Endodermal cell (in vitro differentiated cells): ENCODE data around the gene SDF2L1. TPM values are rescaled to one million over a fixed set of nuclear protein-coding genes. Genes with fewer than 3 reads are reported as not detected.

Experiments used
- DNase-seq: peaks from one replicate; pipeline ENCODE4 v3.0.0-alpha.2; 2017
- H3K27ac ChIP-seq: 2 replicates; pipeline ENCODE4 v1.5.1; 2013; ENCODE audit warnings: mild to moderate bottlenecking, low read depth, low read length, moderate library complexity
- H3K27me3 ChIP-seq: 2 replicates; pipeline ENCODE4 v1.6.1; 2013; ENCODE audit warnings: mild to moderate bottlenecking, low read length, moderate library complexity; ENCODE audit not compliant: insufficient read depth, control insufficient read depth, poor library complexity, severe bottlenecking
- H3K36me3 ChIP-seq: 2 replicates; pipeline ENCODE4 v1.7.0; 2013; ENCODE audit warnings: mild to moderate bottlenecking, low read length, moderate library complexity; ENCODE audit not compliant: control insufficient read depth, insufficient read depth
- H3K4me1 ChIP-seq: one replicate; pipeline ENCODE4 v1.7.0; 2013; ENCODE audit warnings: low read length; ENCODE audit not compliant: control insufficient read depth, insufficient read depth
- H3K4me3 ChIP-seq: 2 replicates; pipeline ENCODE4 v1.5.1; 2013; ENCODE audit warnings: mild to moderate bottlenecking, low read length, moderate library complexity
- H3K9ac ChIP-seq: 2 replicates; pipeline ENCODE4 v1.6.1; 2013; ENCODE audit warnings: mild to moderate bottlenecking, low read length, moderate library complexity; ENCODE audit not compliant: poor library complexity, severe bottlenecking; ENCODE audit errors: extremely low read depth
- H3K9me3 ChIP-seq: 2 replicates; pipeline ENCODE4 v1.6.1; 2013; ENCODE audit warnings: mild to moderate bottlenecking, low read length, moderate library complexity; ENCODE audit not compliant: control insufficient read depth
- H3K27ac Mint-ChIP-seq: 2 replicates; pipeline ENCODE4 v1.8.0; 2020; ENCODE audit warnings: mixed read lengths
- H3K27me3 Mint-ChIP-seq: 2 replicates; pipeline ENCODE4 v1.8.0; 2021; ENCODE audit warnings: mild to moderate bottlenecking, mixed read lengths; ENCODE audit not compliant: insufficient read depth
- H3K36me3 Mint-ChIP-seq: 2 replicates; pipeline ENCODE4 v1.8.0; 2020; ENCODE audit warnings: low read depth, mixed read lengths
- H3K4me1 Mint-ChIP-seq: 2 replicates; pipeline ENCODE4 v1.8.0; 2020; ENCODE audit warnings: mixed read lengths
- H3K4me3 Mint-ChIP-seq: 2 replicates; pipeline ENCODE4 v1.8.0; 2020; ENCODE audit warnings: mild to moderate bottlenecking, moderate library complexity, mixed read lengths
- H3K9me3 Mint-ChIP-seq: 2 replicates; pipeline ENCODE4 v1.8.0; 2020; ENCODE audit warnings: mild to moderate bottlenecking, mixed read lengths
- WGBS, 2 experiments: methylation state at CpG; one replicate each; pipeline versions ENCODE4 v1.1.5 to v1.1.7; 2013; ENCODE audit warnings: missing lambda C conversion rate in 2 of 2, mixed read lengths in 1 of 2; ENCODE audit not compliant: insufficient coverage in 1 of 2, insufficient read length in 1 of 2; 5-methylcytosine and 5-hydroxymethylcytosine counted together
- total RNA-seq, 2 donors: library from RNA; stranded (reverse); fragmentation: NEBNext Ultra II Directional in 1 of 2; extraction: Animal tissue kit (Norgen Biotek cat#: 25700) in 1 of 2; gene quantifications; 2 replicates in 1 of 2; 3 replicates in 1 of 2; pipeline ENCODE4 v1.2.1, GENCODE V29; 2021
- TF ChIP-seq, protein P1 (sequence below): fragments of 200-600 bp; sonication (generic); conservative IDR thresholded peaks from 2 replicates; pipeline ENCODE4 v1.5.0; 2021; ENCODE audit warnings: antibody characterized with exemption, mild to moderate bottlenecking

SDF2L1 gene
- total RNA-seq, 2 donors from 2014 or later: 30.3 to 61.4 TPM

DNA sequence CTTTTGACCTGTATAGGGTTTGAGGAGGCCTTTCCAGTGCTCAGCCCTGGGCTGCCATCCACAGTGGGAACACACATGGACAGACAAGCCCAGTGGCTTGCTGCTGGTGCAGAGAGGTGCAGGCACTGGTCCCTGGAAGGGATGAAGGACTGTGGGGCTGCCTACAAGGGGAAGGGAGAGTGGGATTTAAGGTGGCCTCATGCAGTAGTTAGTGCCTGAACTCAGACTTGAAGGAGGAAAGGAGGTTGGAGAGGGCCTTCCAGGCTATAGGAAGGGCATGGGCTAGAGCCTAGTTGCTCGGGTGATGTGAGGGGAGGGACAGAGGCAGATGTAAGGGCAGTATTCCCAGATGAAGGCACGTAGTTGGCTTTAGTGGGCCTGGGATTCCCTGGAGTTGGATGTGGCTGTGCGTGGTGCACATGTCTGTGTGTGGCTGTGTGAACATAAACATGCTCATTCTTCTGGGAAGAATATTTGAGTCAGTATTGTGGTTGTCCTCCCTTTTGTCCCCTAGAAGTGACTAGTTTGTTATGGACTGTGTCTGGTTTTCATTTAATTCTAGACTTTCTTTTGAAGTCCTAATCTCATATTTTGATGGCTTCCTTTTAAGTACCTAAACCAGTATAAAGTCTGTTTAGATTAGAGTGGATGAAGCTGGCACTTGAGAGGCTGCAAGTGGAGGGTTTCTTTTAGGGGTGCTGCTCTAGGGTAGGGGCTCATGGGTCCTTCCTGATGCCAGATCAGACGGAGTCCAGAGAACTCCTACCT, 30.7 kb upstream of the SDF2L1 start:
- H3K9ac ChIP-seq: no peak overlapping the region
- Mint-ChIP-seq H3K4me3 (no peak overlapping the region), H3K4me1 (peaks cover 3% of the 10 kb centered on the region), H3K27ac (no peak overlapping the region), H3K36me3 (peaks cover 73% of the 10 kb centered on the region), H3K9me3 (no peaks in the 10 kb centered on the region), H3K27me3 (no peaks in the 10 kb centered on the region)
- WGBS, 2 experiments: 93 to 100% methylated on average over 4 of the region's 4 CpGs
- H3K9me3 ChIP-seq: no peaks in the 10 kb centered on the region
- no peak overlapping the region for H3K4me3 ChIP-seq
- TF ChIP-seq, protein P1, sequence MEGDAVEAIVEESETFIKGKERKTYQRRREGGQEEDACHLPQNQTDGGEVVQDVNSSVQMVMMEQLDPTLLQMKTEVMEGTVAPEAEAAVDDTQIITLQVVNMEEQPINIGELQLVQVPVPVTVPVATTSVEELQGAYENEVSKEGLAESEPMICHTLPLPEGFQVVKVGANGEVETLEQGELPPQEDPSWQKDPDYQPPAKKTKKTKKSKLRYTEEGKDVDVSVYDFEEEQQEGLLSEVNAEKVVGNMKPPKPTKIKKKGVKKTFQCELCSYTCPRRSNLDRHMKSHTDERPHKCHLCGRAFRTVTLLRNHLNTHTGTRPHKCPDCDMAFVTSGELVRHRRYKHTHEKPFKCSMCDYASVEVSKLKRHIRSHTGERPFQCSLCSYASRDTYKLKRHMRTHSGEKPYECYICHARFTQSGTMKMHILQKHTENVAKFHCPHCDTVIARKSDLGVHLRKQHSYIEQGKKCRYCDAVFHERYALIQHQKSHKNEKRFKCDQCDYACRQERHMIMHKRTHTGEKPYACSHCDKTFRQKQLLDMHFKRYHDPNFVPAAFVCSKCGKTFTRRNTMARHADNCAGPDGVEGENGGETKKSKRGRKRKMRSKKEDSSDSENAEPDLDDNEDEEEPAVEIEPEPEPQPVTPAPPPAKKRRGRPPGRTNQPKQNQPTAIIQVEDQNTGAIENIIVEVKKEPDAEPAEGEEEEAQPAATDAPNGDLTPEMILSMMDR: no peak
- peaks cover 66% of the 10 kb centered on the region for H3K36me3 ChIP-seq
- no peak for DNase-seq
- H3K27me3 ChIP-seq: no peaks in the 10 kb centered on the region
- no peak overlapping the region for H3K27ac ChIP-seq
- H3K4me1 ChIP-seq: no peaks in the 10 kb centered on the region

DNA sequence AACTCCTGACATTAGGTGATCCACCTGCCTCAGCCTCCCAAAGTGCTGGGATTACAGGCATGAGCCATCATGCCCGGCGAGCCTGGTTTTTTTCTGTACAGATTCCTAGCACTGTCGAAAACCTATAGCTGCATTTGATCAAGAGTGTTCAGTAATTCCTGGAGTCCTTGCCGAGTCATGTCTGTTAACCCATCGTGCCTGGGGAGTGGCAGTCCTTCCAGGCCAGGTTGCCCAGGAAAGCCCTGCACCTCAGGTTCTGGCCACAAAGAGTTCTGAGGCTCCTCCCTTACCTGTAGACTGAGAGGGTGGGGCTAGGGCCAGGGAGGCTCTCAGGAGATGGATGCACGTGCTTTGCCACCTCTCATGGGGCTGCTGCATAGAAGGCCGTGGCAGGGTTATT, 29.2 kb upstream of the SDF2L1 start:
- no peaks in the 10 kb centered on the region for H3K27me3 Mint-ChIP-seq
- H3K36me3 ChIP-seq: peaks cover 58% of the 10 kb centered on the region
- 89 to 97% methylated on average over 7 of the region's 7 CpGs for whole genome bisulfite sequencing, 2 experiments
- H3K27ac Mint-ChIP-seq: peak overlapping the region; percentile 66
- no peaks in the 10 kb centered on the region for H3K27me3 ChIP-seq
- peak; percentile 57 for DNase-seq
- H3K9ac ChIP-seq: no peak overlapping the region
- no peaks in the 10 kb centered on the region for H3K4me1 Mint-ChIP-seq
- H3K36me3 Mint-ChIP-seq: peaks cover 67% of the 10 kb centered on the region
- H3K4me3 ChIP-seq: no peak overlapping the region
- H3K27ac ChIP-seq: no peak overlapping the region
- no peaks in the 10 kb centered on the region for H3K4me1 ChIP-seq
- no peak overlapping the region for H3K4me3 Mint-ChIP-seq
- TF ChIP-seq, protein P1: no peak
- no peaks in the 10 kb centered on the region for H3K9me3 ChIP-seq
- H3K9me3 Mint-ChIP-seq: no peaks in the 10 kb centered on the region

DNA sequence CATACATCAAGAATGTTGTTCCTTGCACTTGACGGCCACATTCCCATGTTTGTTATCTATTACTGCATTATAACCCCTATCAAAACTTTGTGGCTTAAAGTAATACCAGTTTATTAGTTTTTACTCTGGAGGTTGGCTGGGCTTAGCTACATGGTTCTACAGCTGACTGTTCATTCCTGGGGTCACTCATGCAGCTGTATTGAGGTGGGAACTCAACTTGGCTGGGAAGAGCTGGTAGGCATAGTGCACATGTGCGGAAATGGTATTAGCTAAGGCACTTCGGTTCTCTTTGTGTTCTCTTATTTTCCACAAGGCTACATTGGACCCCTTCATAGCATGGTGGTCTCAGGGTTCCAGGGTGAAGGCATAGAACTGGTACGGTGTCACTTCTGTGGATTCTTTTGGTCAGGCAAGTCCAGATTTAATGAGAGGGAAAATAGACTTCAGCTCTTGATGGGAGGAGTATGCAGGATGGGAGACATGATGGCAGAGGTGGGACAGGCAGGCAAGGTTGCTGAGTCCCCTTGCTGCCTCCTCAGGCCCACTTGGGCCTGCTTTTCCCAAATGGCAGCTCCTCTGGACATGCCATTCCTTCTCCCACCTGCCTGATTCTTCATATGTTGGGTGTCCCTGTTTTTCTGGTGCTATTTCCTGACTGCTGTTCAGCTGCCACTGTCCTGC, 28.4 kb upstream of the SDF2L1 start:
- Mint-ChIP-seq H3K27ac (no peak overlapping the region), H3K9me3 (no peaks in the 10 kb centered on the region), H3K36me3 (peaks cover 63% of the 10 kb centered on the region), H3K27me3 (no peaks in the 10 kb centered on the region), H3K4me1 (no peaks in the 10 kb centered on the region), H3K4me3 (no peak overlapping the region)
- TF ChIP-seq, protein P1: no peak
- Histone ChIP-seq H3K36me3 (peaks cover 58% of the 10 kb centered on the region), H3K27me3 (no peaks in the 10 kb centered on the region), H3K4me3 (no peak overlapping the region), H3K9me3 (no peaks in the 10 kb centered on the region), H3K9ac (no peak overlapping the region), H3K27ac (no peak overlapping the region), H3K4me1 (no peaks in the 10 kb centered on the region)
- no peak for DNase-seq
- WGBS, 2 experiments: 91 to 100% methylated on average over 2 to 4 of the region's 4 CpGs
